LHCN-M2 (cell line): ENCODE measurements around the gene CXCR3. TPM values are rescaled to one million over a fixed set of nuclear protein-coding genes. Genes with fewer than 3 reads are reported as not detected.
"Not testable (repeated sequence)": the region's sequence is repeated elsewhere in the genome, so short reads cannot be mapped to it uniquely, and the experiment has no call there.

Source experiments
- DNase-seq: peaks from one replicate; pipeline ENCODE4 v3.0.0-alpha.2; 2012; ENCODE audit warnings: low read depth
- total RNA-seq: library from RNA; depleted of rRNA; stranded (reverse); fragments of >200 nt; gene quantifications from 2 replicates; pipeline ENCODE4 v1.2.3, GENCODE V29; 2014

The CXCR3 gene
- total RNA-seq, 1 experiment from 2014 or later = not detected

- DNase-seq = not testable (repeated sequence)
These were observed 6.6 kb downstream of the CXCR3 start for GRCh38 chrX:71611736-71612135.

GRCh38 chrX:71609095-71609750 lies 9.1 kb downstream of the CXCR3 start:
- DNase-seq = no peak

GRCh38 chrX:71607488-71607887 lies 10.8 kb downstream of the CXCR3 start:
- no peak for DNase-seq

GRCh38 chrX:71606536-71607216 lies 11.6 kb downstream of the CXCR3 start:
- DNase-seq = no peak

- no peak for DNase-seq
These were observed 13.3 kb downstream of the CXCR3 start for GRCh38 chrX:71604796-71605568.

- DNase-seq = peak; percentile 49
These were observed 14.2 kb downstream of the CXCR3 start for GRCh38 chrX:71604141-71604540.

- peak; percentile 26 for DNase-seq
These were observed 14.7 kb downstream of the CXCR3 start for GRCh38 chrX:71603618-71604017.

- no peak for DNase-seq
These were observed 18.3 kb downstream of the CXCR3 start for GRCh38 chrX:71599965-71600364.

- DNase-seq = not testable (repeated sequence)
These were observed 25.1 kb downstream of the CXCR3 start for GRCh38 chrX:71593210-71593609.

- no peak for DNase-seq
These were observed 31.4 kb downstream of the CXCR3 start for GRCh38 chrX:71586929-71587328.

- DNase-seq = no peak
These were observed 37.1 kb downstream of the CXCR3 start for GRCh38 chrX:71581210-71581609.

GRCh38 chrX:71579990-71580380 lies 38.3 kb downstream of the CXCR3 start:
- DNase-seq = no peak

- DNase-seq = no peak
These were observed 38.9 kb downstream of the CXCR3 start for GRCh38 chrX:71579136-71579989.

GRCh38 chrX:71578253-71579135 lies 39.8 kb downstream of the CXCR3 start, which contains the start of gene GCNA:
TSS of gene GCNA (plus strand) at chrX:71578437. CDS start at chrX:71580822, 2,385 bp downstream.
- no peak for DNase-seq

GRCh38 chrX:71577682-71578081 lies 40.6 kb downstream of the CXCR3 start:
- no peak for DNase-seq

GRCh38 chrX:71573590-71573989 lies 44.7 kb downstream of the CXCR3 start:
- DNase-seq = no peak

- DNase-seq = not testable (repeated sequence)
These were observed 46.9 kb downstream of the CXCR3 start for GRCh38 chrX:71571390-71571789.
